ENCODE data around the gene SEC63.
"Not testable (repeated sequence)": the region's sequence is repeated elsewhere in the genome, so short reads cannot be mapped to it uniquely, and the experiment has no call there.

The SEC63 gene

GRCh38 chr6:107999341-107999740, 41.3 kb upstream of the SEC63 start:
- ChIA-PET POLR2A (ENCODE audit: low non-redundant PET) (no interaction called here), CTCF (no interaction called here)

GRCh38 chr6:107991772-107992550, 34.0 kb upstream of the SEC63 start:
- TF ChIP-seq CTCF (conservative IDR thresholded peaks at IDR 0.05; ENCODE audit: low read depth), result no peak
- CTCF ChIA-PET, result interaction anchor here (0.6 to 0.7 kb wide), 4 partner anchors 58 to 221 kb away, joined by 3 to 6 read pairs (median 4); no protein-coding TSS in a partner anchor
- DNase-seq (ENCODE audit: low spot score), result no peak
- POLR2A ChIA-PET (ENCODE audit: low non-redundant PET), result no interaction called here
- no peak overlapping the region for H3K27ac ChIP-seq

More at GRCh38 chr6:107999341-107999740, 41.3 kb upstream of the SEC63 start:
- no peak overlapping the region for H3K27ac ChIP-seq
- TF ChIP-seq CTCF (conservative IDR thresholded peaks at IDR 0.05; ENCODE audit: low read depth), result no peak
- no peak for DNase-seq (ENCODE audit: low spot score)

- no peak overlapping the region for H3K27ac ChIP-seq
- ChIA-PET POLR2A (ENCODE audit: low non-redundant PET) (no interaction called here), CTCF (interaction anchor here (0.6 kb wide), 1 partner anchor 59 kb away, joined by 5 read pairs; no protein-coding TSS in a partner anchor)
- no peak for TF ChIP-seq CTCF (conservative IDR thresholded peaks at IDR 0.05; ENCODE audit: low read depth)
- no peak for DNase-seq (ENCODE audit: low spot score)
Observed at GRCh38 chr6:107991061-107991460, 33.1 kb upstream of the SEC63 start.

GRCh38 chr6:107990587-107990986, 32.6 kb upstream of the SEC63 start:
- DNase-seq (ENCODE audit: low spot score); CTCF ChIA-PET; H3K27ac ChIP-seq; POLR2A ChIA-PET (ENCODE audit: low non-redundant PET): not testable (repeated sequence)

GRCh38 chr6:107989166-107990094, 31.4 kb upstream of the SEC63 start:
- CTCF ChIA-PET, result no interaction called here
- POLR2A ChIA-PET (ENCODE audit: low non-redundant PET), result no interaction called here

GRCh38 chr6:107988570-107988969, 30.6 kb upstream of the SEC63 start:
- POLR2A ChIA-PET (ENCODE audit: low non-redundant PET), result no interaction called here

More at GRCh38 chr6:107989166-107990094, 31.4 kb upstream of the SEC63 start:
- no peak for DNase-seq (ENCODE audit: low spot score)
- TF ChIP-seq CTCF (conservative IDR thresholded peaks at IDR 0.05; ENCODE audit: low read depth), result no peak
- no peak overlapping the region for H3K27ac ChIP-seq

More at GRCh38 chr6:107988570-107988969, 30.6 kb upstream of the SEC63 start:
- CTCF ChIA-PET, result no interaction called here
- no peak for TF ChIP-seq CTCF (conservative IDR thresholded peaks at IDR 0.05; ENCODE audit: low read depth)
- H3K27ac ChIP-seq, result no peak overlapping the region
- no peak for DNase-seq (ENCODE audit: low spot score)
